Fibroblast of skin of left quadriceps (primary cell): ENCODE results near the gene FUT1.
A peak's percentile ranks its signal among the peaks of the same experiment; 100 is the strongest.
"Not testable (repeated sequence)": the region's sequence is repeated elsewhere in the genome, so short reads cannot be mapped to it uniquely, and the experiment has no call there.

Experiments
- DNase-seq, 2 experiments: peaks; one replicate each; pipeline ENCODE4 v3.0.0-alpha.2; 2013; ENCODE audit warnings: low read depth in 2 of 2

FUT1 gene

GRCh38 chr19:48752496-48753365 lies at the start of gene FUT1:
Gene FUT1, minus strand, starts transcription at chr19:48752641. Its CDS starts 1,360 bp downstream, at chr19:48751281.
- DNase-seq = no peak

GRCh38 chr19:48799358-48800300 lies 47.2 kb upstream of the FUT1 start:
- no peak for DNase-seq

GRCh38 chr19:48798937-48799336 lies 46.5 kb upstream of the FUT1 start:
- DNase-seq = no peak

- DNase-seq = no peak
Observed at GRCh38 chr19:48797103-48797502, 44.7 kb upstream of the FUT1 start.

GRCh38 chr19:48796298-48797083 lies 44.0 kb upstream of the FUT1 start:
- no peak for DNase-seq

- DNase-seq = no peak
Observed at GRCh38 chr19:48795685-48796070, 43.2 kb upstream of the FUT1 start.

GRCh38 chr19:48795055-48795684 lies 42.7 kb upstream of the FUT1 start:
- DNase-seq = peak; percentile 84 to 85

GRCh38 chr19:48794291-48794690 lies 41.9 kb upstream of the FUT1 start:
- no peak for DNase-seq

GRCh38 chr19:48793271-48793670 lies 40.8 kb upstream of the FUT1 start:
- DNase-seq = no peak

- not testable (repeated sequence) for DNase-seq
Observed at GRCh38 chr19:48787331-48787730, 34.9 kb upstream of the FUT1 start.

- DNase-seq = not testable (repeated sequence)
Observed at GRCh38 chr19:48786422-48786821, 34.0 kb upstream of the FUT1 start.

GRCh38 chr19:48784527-48784926 lies 32.1 kb upstream of the FUT1 start:
- no peak for DNase-seq

- DNase-seq = no peak
Observed at GRCh38 chr19:48780631-48781391, 28.4 kb upstream of the FUT1 start.

GRCh38 chr19:48779636-48780035 lies 27.2 kb upstream of the FUT1 start:
- no peak for DNase-seq

- DNase-seq = no peak
Observed at GRCh38 chr19:48777720-48778119, 25.3 kb upstream of the FUT1 start.

GRCh38 chr19:48777139-48777538 lies 24.7 kb upstream of the FUT1 start:
- no peak for DNase-seq

GRCh38 chr19:48772503-48772953 lies 20.1 kb upstream of the FUT1 start:
- no peak for DNase-seq

GRCh38 chr19:48770734-48771472 lies 18.5 kb upstream of the FUT1 start:
- no peak for DNase-seq

GRCh38 chr19:48770266-48770665 lies 17.8 kb upstream of the FUT1 start:
- DNase-seq = peak; percentile 13 to 17
